Measurements from ENCODE around the gene SEPTIN5. TPM values are rescaled to one million over a fixed set of nuclear protein-coding genes. Genes with fewer than 3 reads are reported as not detected.

SEPTIN5 gene
- total and polyA plus RNA-seq, 12 donors: 56.5 to 218 (median 143) TPM

- WGBS, 2 donors: 92 to 95% methylated on average over 14 of the region's 14 CpGs
- TF ChIP-seq CTCF (IDR thresholded peaks at IDR 0.05): no peak
- Histone ChIP-seq H3K27ac (no peak overlapping the region), H3K36me3 (no peaks in the 10 kb centered on the region), H3K27me3 (peaks cover 31 to 55% (median 42%) of the 10 kb centered on the region in 7 donors), H3K9me3 (no peaks in the 10 kb centered on the region), H3K4me1 (peaks cover 5 to 20% (median 16%) of the 10 kb centered on the region in 9 donors), H3K4me3 (no peak overlapping the region)
- intact Hi-C loops (cut with DNase I): loop anchor here in 2 of 10 donors (10.0 kb wide), 2 partner anchors 53 to 93 kb away; no protein-coding TSS in a partner anchor
- DNase-seq (no peak), ATAC-seq (no peak)
Measured at GRCh38 chr22:19751497-19752245, 37.4 kb downstream of the SEPTIN5 start.

- TF ChIP-seq CTCF (IDR thresholded peaks at IDR 0.05): no peak
- intact Hi-C loops (cut with DNase I): loop anchor here in 2 of 10 donors (10.0 kb wide), 2 partner anchors 52 to 92 kb away; no protein-coding TSS in a partner anchor
- no peak for ATAC-seq
Measured at GRCh38 chr22:19753090-19753842, 39.0 kb downstream of the SEPTIN5 start.

GRCh38 chr22:19753996-19754700, 39.8 kb downstream of the SEPTIN5 start:
- WGBS, 2 donors: 63 to 69% methylated on average over 14 of the region's 14 CpGs
- no peak overlapping the region for H3K4me3 ChIP-seq

More at GRCh38 chr22:19753090-19753842, 39.0 kb downstream of the SEPTIN5 start:
- Histone ChIP-seq H3K9me3 (no peaks in the 10 kb centered on the region), H3K27me3 (peaks cover 39 to 71% (median 58%) of the 10 kb centered on the region in 7 donors), H3K36me3 (no peaks in the 10 kb centered on the region), H3K27ac (no peak overlapping the region), H3K4me3 (no peak overlapping the region), H3K4me1 (peaks cover 5 to 27% (median 22%) of the 10 kb centered on the region in 9 donors)
- DNase-seq: no peak
- 86% methylated on average over 10 of the region's 10 CpGs for whole genome bisulfite sequencing, 2 donors

More at GRCh38 chr22:19753996-19754700, 39.8 kb downstream of the SEPTIN5 start:
- intact Hi-C loops (cut with DNase I): loop anchor here in 2 of 10 donors (10.0 kb wide), 2 partner anchors 51 to 91 kb away; no protein-coding TSS in a partner anchor
- DNase-seq (no peak), ATAC-seq (no peak)
- peaks cover 48 to 80% (median 67%) of the 10 kb centered on the region in 7 donors for H3K27me3 ChIP-seq
- no peaks in the 10 kb centered on the region for H3K36me3 ChIP-seq
- no peaks in the 10 kb centered on the region for H3K9me3 ChIP-seq
- no peak overlapping the region for H3K27ac ChIP-seq
- TF ChIP-seq CTCF (IDR thresholded peaks at IDR 0.05): no peak
- H3K4me1 ChIP-seq: peaks cover 5 to 32% (median 26%) of the 10 kb centered on the region in 9 donors
